KOPT-K1 (cell line): ENCODE measurements around the gene HNF1B.

Experiments used
- H3K27ac ChIP-seq: fragments of 200-600 bp; sonication (generic); 2 replicates; pipeline ENCODE4 v1.5.1; 2016; ENCODE audit warnings: antibody characterized with exemption, mild to moderate bottlenecking, low read depth, low read length; ENCODE audit not compliant: poor library complexity, severe bottlenecking
- H3K36me3 ChIP-seq: fragments of 200-600 bp; sonication (generic); 2 replicates; pipeline ENCODE4 v1.5.1; 2017; ENCODE audit warnings: antibody characterized with exemption, mild to moderate bottlenecking, low read length, moderate library complexity; ENCODE audit not compliant: insufficient read depth
- H3K9me3 ChIP-seq: fragments of 200-600 bp; sonication (generic); 2 replicates; pipeline ENCODE4 v1.5.1; 2017; ENCODE audit warnings: antibody characterized with exemption, low read length, mild to moderate bottlenecking; ENCODE audit not compliant: insufficient read depth, poor library complexity, severe bottlenecking

The HNF1B gene

GRCh38 chr17:37731056-37731455 lies 13.8 kb downstream of the HNF1B start:
- H3K9me3 ChIP-seq = no peaks in the 10 kb centered on the region
- no peaks in the 10 kb centered on the region for H3K36me3 ChIP-seq
- H3K27ac ChIP-seq = no peak overlapping the region

- no peak overlapping the region for H3K27ac ChIP-seq
- H3K9me3 ChIP-seq = no peaks in the 10 kb centered on the region
- no peaks in the 10 kb centered on the region for H3K36me3 ChIP-seq
Observed at GRCh38 chr17:37729905-37730304, 15.0 kb downstream of the HNF1B start.

- H3K27ac ChIP-seq = no peak overlapping the region
- no peaks in the 10 kb centered on the region for H3K36me3 ChIP-seq
- H3K9me3 ChIP-seq = no peaks in the 10 kb centered on the region
Observed at GRCh38 chr17:37726891-37727675, 17.8 kb downstream of the HNF1B start.

- H3K9me3 ChIP-seq = no peaks in the 10 kb centered on the region
- H3K27ac ChIP-seq = no peak overlapping the region
- H3K36me3 ChIP-seq = no peaks in the 10 kb centered on the region
Observed at GRCh38 chr17:37726248-37726647, 18.6 kb downstream of the HNF1B start.

- H3K36me3 ChIP-seq = no peaks in the 10 kb centered on the region
- H3K9me3 ChIP-seq = no peaks in the 10 kb centered on the region
- H3K27ac ChIP-seq = no peak overlapping the region
Observed at GRCh38 chr17:37725601-37726146, 19.2 kb downstream of the HNF1B start.

- Histone ChIP-seq H3K27ac (no peak overlapping the region), H3K36me3 (no peaks in the 10 kb centered on the region), H3K9me3 (no peaks in the 10 kb centered on the region)
Observed at GRCh38 chr17:37725021-37725595, 19.8 kb downstream of the HNF1B start.

GRCh38 chr17:37720989-37721388 lies 23.9 kb downstream of the HNF1B start:
- Histone ChIP-seq H3K36me3 (no peaks in the 10 kb centered on the region), H3K9me3 (no peaks in the 10 kb centered on the region), H3K27ac (no peak overlapping the region)

GRCh38 chr17:37719866-37720265 lies 25.0 kb downstream of the HNF1B start:
- no peaks in the 10 kb centered on the region for H3K36me3 ChIP-seq

GRCh38 chr17:37718324-37719048 lies 26.4 kb downstream of the HNF1B start:
- Histone ChIP-seq H3K36me3 (no peaks in the 10 kb centered on the region), H3K9me3 (no peaks in the 10 kb centered on the region), H3K27ac (no peak overlapping the region)

More at GRCh38 chr17:37719866-37720265, 25.0 kb downstream of the HNF1B start:
- Histone ChIP-seq H3K9me3 (no peaks in the 10 kb centered on the region), H3K27ac (no peak overlapping the region)

GRCh38 chr17:37717627-37718323 lies 27.1 kb downstream of the HNF1B start:
- Histone ChIP-seq H3K9me3 (no peaks in the 10 kb centered on the region), H3K27ac (no peak overlapping the region), H3K36me3 (no peaks in the 10 kb centered on the region)

GRCh38 chr17:37714897-37715296 lies 30.0 kb downstream of the HNF1B start:
- Histone ChIP-seq H3K36me3 (no peaks in the 10 kb centered on the region), H3K27ac (no peak overlapping the region), H3K9me3 (no peaks in the 10 kb centered on the region)

- Histone ChIP-seq H3K9me3 (no peaks in the 10 kb centered on the region), H3K27ac (no peak overlapping the region), H3K36me3 (no peaks in the 10 kb centered on the region)
Observed at GRCh38 chr17:37713624-37714023, 31.2 kb downstream of the HNF1B start.

GRCh38 chr17:37713028-37713431 lies 31.8 kb downstream of the HNF1B start:
- Histone ChIP-seq H3K27ac (no peak overlapping the region), H3K36me3 (no peaks in the 10 kb centered on the region)

GRCh38 chr17:37711113-37711512 lies 33.7 kb downstream of the HNF1B start:
- Histone ChIP-seq H3K36me3 (no peaks in the 10 kb centered on the region), H3K9me3 (no peaks in the 10 kb centered on the region), H3K27ac (no peak overlapping the region)

More at GRCh38 chr17:37713028-37713431, 31.8 kb downstream of the HNF1B start:
- H3K9me3 ChIP-seq = no peaks in the 10 kb centered on the region
